G401 (cell line): Measurements from ENCODE around the gene GCG. TPM values are rescaled to one million over a fixed set of nuclear protein-coding genes. Genes with fewer than 3 reads are reported as not detected.

Experiments
- DNase-seq: peaks from one replicate; pipeline ENCODE4 v3.0.0-alpha.2; 2015; ENCODE audit warnings: low spot score
- in situ Hi-C: cut with HindIII; loops from 2 replicates; pipeline ENCODE4 v1.10.0; 2016; ENCODE audit warnings: low sequenced_read_pairs, mixed read lengths
- total RNA-seq: library from RNA; depleted of rRNA; stranded (reverse); fragments of >200 nt; shearing (Covaris generic); gene quantifications from 2 replicates; pipeline ENCODE4 v1.2.3, GENCODE V29; 2014

GCG gene
- total RNA-seq, 1 experiment from 2014 or later: not detected

DNA sequence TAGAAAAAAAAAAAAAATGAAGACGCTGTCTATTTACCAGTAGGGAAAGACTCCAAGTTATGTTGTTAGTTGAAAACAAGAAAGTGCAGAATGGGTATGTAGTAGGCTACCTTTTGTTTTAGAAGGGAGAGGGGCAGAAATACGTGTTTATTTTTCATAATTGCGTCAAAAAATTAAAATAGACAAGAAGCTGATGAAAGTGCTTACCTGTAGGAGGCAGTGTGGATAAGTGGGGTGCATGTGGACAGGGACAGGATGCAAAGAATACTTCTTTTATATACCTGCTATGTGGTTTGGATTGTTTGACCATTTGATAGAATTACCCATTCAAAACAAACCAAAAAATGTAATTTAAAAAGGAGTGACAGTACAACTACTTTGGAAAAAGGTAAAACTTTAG is 3.0 kb upstream of the GCG start:
- in situ Hi-C loops: no loop called here
- no peak for DNase-seq

DNA sequence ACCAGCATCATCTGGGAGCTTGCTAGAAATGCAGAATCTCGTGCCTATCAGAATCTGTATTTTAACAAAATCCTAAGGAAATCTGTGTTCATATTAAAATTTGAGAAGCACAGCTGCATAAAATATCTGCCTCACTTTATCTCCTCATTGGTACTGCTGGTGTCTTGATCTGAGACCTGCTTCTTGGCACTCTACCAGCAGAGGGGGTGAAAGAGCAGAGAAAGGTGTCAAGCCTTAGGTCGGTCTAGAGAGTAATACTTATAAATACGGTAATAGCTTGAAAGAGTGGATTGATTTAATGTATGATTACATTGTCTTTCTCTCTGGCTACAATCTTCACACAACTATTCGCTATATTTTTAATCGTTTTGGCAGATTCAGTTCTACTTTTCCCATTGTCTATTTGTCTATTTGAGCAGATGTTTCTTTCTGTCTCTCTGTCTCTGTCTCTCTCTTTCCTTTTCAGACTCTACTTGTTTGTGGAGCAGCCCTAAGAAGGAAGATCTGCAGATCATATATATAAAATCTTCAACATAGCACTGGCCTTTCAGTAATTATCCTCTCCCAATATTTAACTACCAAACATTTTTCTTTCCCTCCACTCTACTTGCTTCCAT is 1.7 kb upstream of the GCG start:
- no peak for DNase-seq
- in situ Hi-C loops: no loop called here

DNA sequence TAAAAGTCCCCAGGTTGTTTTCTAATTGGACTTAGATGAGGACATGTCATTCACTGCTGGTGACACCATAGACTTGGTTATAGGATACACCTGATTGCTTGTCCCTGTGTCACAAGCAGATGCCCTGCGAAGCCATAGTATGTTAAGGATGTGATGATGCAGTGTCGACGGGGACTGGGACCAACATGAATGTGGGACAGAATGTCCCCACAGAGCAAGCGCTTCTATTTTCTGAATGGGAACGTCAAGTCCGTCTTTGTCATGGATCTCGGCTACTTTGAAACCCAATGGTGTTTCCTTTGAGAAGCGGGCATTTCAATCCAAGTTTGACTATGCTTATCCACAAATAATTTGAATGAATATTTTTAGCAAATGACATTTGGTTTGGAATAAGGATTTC is 2.1 kb downstream of the GCG start:
- no peak for DNase-seq
- in situ Hi-C loops: no loop called here

DNA sequence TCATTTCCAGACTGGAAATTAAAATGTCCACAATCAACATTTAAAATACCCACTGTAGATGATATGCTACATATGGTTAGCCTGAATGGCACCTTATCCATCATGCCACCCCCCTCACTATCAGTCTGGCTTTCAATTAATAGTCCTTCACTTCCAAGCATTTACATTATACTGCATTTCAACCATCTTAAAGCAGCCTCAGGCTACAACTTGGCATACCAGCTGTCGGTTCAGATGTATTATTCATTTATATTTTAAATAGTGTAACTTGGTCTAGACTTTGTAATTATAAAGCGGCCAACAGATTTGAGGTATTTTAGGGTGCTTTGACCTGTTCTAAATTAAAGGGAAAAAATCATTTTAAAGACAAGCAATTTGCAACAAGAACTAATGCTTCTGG is 2.6 kb downstream of the GCG start:
- in situ Hi-C loops: no loop called here
- DNase-seq: no peak

DNA sequence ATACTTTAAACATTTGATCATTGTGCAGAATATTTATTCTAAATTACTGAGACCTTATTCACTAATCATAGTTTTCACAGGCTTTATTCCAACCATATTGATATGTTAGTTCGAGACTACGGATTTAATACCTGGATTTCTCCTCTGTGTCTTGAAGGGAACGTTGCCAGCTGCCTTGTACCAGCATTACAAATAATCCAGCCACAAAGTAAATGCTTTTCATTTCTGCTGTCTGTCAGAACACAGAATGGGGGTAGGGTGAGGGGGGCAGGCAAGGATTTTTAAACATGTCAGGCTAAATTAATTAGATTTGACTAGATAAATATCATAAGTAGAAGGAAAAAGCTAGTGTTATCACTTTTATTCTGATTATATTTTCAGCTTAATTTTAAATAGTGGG is 3.1 kb downstream of the GCG start:
- in situ Hi-C loops: no loop called here

DNA sequence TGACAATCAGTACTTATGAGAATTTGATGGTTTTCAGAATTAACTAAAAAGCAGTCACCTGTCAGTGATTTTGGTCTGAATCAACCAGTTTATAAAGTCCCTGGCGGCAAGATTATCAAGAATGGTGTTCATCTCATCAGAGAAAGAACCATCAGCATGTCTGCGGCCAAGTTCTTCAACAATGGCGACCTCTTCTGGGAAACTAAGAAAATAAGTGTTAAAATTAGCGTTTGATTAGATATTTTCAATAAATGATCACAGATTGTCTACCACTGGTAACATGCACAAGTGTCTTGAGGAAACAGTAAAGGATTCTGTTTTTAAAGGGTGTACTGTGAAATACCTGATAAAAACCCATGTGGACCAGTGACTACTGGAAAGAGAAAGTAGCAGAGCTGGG is 8.1 kb downstream of the GCG start:
- no peak for DNase-seq
- in situ Hi-C loops: no loop called here

More for the DNA sequence above, 3.1 kb downstream of the GCG start:
- no peak for DNase-seq

DNA sequence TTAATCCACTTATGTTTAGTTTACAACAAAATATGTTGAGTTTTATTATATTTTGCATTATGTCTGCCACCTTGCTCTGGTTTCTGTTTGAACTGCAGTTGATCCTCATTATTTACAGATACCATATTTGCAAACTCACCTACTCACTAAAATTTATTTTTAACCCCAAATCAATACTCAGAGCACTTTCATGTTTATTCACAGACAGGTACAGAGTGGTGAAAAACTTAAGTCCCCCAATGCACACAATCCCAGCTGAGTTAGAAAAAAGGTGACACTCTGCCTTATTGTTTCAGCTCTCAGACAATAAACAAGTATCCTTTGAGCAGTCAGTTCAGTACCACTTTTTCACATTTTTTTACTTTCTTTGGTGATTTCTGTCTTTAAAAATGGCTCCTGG is 13.7 kb downstream of the GCG start:
- in situ Hi-C loops: no loop called here
- DNase-seq: no peak

DNA sequence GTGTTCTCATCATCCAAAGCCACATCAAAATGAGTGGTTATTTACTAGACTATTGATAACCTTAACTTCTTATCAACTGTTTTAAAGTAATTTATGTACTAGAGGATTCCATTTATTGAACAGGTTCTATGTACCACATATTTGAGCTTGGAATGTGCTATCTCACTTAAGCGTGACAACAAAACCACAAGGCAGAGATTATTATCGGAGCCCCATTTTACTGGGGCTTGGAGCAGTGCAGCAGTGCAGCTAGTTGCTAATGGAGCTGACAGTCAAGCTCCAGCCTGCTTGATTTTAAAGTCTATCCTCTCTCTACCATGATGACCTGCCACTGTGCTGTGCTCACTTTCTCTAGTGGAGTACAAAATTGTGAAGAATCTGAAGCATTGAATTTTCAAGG is 24.6 kb downstream of the GCG start:
- in situ Hi-C loops: no loop called here
- no peak for DNase-seq

DNA sequence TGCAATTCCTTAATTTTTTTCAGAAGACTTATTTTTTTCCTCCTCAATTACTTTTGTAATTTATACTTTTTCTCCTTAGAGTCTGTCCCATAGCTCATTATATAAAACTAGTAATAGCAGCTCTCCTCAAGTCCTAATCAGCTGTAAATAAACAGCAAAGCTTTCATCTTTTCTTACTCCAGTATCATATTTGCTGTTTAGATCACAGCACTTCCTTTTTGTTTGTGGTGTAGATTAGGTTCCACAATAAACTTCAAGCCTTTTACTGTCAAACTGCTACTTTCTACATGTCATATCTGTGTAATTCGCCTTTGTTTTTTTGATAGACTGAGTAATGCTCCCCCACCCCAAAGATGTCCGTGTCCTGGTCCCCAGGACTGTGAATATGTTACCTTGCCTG is 25.5 kb downstream of the GCG start:
- in situ Hi-C loops: no loop called here
- DNase-seq: no peak

DNA sequence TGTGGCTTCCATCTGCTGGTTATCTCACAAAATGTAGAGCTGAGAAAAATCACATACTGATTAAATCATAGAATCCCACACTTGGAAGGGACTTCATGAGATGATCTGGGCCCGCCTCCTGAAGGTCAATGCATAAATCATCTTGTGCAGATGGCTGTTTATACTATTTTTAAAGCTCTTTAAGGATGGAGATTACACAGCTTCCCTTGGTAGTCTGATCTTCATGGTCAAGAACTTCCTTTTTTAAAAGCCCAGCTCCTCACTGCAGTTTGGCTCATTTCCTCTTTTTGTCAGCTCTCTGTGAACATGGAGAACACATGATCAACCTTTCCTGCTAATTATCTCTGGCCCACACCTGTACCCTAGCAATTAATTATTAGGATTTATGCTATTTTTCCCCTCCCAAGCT is 25.9 kb downstream of the GCG start:
- in situ Hi-C loops: no loop called here

DNA sequence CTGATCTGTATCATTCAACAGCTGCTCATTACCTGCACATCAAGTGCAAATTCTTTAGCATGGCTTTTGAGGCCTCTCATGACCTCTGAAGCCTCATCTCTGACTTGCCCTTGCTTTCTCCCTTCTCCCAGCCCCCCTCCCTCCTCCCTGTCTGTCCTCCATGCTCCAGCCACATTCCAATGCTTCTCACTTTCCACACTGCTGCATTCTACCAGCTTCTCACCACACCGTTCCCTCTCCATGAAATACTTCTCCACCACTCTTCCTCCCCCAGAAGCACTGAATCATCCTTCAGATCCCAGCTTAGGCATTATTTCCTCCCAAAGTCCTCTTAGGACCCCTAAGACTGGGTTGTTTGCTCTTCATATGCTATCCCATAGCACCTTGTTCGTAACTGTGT is 26.9 kb downstream of the GCG start:
- no peak for DNase-seq
- in situ Hi-C loops: no loop called here

More for the DNA sequence above, 25.9 kb downstream of the GCG start:
- DNase-seq: no peak

DNA sequence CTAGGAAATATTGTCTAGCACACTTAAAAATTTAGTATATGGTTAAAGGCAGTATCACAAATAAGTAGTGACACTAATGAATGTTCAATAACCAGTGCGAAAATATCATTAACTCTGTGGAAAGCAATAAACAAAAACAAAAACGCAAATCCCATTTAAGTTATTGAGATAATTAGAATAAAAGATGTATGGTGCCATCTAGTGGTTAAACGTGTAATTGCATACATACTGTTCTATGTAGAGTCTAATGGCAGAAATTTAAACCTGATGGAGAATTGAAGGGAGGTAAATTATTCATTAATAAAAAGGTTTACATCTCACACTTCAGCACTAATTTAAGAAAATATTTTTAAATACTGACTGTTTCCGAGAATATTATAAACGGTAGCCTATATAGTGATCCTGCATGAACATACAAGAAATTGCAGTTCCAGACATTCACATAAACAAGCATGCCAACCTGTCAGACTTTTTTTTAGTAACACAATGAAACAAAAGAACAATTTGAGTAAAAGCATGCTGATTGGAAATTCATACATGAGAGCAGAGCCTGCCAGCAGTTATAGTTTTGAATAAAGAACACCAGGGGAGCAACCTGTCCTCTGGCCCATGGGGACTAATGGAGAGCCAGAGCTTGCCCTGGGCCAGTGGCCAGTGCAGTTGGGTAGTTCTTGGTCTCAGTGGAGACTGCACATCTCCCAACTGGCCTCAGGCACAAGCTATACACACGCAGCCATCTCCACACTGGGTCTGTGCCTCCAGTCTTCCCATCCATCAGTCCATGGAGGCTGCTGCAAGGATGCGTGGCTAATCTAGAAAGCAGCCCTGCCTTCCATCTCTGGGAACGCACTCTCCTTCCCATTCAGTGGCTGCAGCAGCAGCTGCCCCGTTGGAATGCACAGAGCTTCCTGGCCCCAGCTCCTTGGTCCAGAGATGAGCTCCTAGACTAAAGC is 28.0 kb downstream of the GCG start:
- in situ Hi-C loops: no loop called here
- peak; percentile 71 for DNase-seq

DNA sequence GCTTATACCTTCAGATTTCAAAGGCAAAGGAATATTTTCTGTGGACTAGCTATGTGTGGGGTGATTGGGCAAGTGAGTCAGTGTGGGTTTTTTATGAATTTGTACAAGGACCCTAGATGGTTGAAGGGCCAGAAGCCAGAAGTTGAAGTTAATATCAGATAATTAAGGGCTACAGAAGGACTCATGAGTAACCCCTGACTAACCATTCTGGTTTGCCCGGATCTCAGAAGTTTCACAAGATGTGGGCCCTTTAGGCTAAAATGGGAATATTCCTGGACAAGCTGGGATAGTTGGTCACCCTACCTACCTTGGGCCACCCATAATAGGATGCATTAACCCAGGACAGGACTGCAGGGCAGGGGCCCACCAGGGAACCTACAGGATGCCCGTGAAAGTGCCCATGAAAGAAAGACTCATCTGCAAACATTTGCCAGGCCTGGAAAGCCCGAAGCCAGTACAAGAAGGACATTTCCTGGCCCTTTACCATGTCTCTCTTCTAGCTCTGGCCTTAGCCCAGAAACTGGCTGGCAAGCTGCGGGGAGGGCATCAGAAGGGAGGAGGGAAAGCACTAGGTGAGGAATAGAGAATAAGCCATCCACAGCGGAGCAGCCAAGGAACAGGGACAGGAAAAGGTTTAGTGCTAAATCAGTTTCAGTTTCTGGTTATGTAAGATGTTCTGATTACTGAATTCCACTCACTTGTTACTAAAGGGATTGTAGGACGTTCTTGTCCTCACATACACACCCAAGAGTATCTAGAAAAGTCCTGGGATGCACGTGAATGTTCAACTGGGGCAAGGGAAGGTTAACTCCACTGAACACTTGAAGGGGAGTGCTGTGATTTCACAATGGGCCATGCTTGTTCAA is 33.6 kb downstream of the GCG start:
- peak; percentile 91 for DNase-seq
- in situ Hi-C loops: no loop called here

DNA sequence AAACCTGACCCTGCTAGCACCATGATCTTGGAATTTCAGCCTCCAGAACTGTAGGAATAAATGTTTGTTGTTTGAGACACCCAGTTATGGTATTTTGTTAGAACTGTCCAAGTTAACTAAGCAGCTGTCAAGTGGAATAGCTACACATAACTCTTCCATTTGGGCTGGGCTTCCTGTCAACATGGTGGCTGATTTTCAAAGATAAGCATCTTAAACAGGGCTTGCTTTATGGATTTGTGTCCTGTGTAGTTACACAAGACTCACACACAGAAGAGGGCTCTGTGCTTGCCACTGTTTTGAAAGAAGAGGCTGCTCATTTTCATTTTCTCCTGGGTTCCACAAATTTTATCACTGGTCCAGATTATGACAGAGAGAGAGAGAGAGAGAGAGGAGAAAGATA is 35.7 kb downstream of the GCG start:
- DNase-seq: no peak
- in situ Hi-C loops: no loop called here

DNA sequence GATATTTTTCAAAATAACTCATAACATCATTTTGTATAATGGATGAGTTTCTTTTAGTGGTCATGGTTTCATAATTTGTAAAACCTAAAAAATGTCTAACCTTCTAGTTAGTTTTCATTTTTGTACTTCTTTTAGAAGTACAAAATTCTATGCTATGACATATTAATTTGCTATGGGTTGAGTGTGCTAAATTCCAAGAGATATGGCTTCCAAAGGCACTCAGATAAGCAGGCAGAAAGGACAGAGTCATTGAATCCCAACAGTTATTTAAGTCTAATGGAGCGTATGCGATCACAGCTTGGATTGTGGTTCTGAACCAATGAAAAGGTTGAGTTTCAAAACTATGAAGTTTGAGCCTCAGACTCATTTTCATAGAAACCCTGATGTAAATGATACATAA is 37.0 kb downstream of the GCG start:
- no peak for DNase-seq
- in situ Hi-C loops: no loop called here

DNA sequence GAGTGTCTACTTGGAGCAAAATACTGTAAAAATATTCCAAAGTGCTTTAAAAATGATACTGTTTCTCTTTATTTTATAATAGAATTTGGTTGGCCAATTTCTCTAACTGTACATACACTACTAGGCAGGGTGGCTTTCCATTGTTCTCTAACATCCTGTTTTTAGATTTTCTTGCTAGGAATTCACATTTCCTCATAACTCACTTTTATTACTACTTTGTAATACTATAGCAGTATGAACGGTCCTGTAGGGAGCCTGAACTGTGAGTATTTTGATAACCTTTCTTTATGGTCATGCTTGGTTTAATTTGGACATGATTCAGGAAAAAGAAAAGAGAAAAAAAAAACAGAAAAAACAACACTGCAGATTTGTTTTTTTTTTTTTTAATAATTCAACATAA is 37.8 kb downstream of the GCG start:
- DNase-seq: no peak
- in situ Hi-C loops: no loop called here

DNA sequence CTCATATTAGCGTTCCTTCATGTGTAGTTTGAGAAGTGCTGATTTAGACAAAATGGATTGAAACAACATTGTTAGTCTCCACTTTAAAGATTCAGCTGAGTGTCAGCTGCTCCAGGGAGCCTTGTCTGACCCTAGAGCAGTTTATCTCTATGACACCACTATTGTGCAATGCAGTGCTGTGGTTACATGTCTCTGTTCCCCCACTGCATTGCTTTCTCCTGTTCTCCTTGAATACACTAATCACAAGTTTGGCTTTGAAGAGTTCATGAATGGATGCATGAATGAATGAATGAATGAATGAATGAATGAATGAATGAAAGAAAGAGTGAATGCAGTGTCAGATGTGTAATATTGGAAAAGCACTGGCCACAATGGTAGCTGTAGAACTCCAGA is 38.3 kb downstream of the GCG start:
- DNase-seq: no peak
- in situ Hi-C loops: no loop called here

DNA sequence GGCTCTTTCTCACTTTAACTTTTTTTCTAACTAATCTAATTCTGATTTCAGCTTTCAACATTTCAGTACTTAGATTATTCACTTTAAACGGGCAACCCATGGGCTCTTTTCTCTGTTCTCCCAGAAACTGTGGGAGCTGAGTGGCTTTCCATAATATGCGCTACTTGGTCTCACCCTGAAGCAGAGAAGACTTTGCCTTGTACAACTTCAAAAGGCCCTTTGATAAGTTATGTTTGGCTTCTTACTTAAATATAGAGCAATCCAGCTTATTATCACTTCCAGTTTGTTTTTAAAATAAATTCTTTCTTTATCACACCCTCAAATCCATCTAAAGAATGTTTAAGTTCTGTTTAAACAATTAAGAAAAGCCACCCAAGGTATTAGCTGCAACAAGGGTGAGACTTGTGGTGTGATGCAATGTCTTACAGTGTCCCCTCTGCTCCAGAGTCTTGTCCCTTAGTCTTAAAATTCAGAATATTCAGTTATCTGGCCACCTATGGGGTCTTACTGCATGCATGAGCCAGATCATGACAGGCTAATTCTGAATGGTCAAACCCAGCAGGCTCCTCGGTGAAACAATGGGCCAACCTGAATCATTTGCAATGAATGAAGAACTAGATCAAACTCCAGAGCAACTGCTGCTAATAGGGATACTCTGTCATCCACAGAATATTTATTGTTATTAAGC is 38.8 kb downstream of the GCG start:
- in situ Hi-C loops: no loop called here
- no peak for DNase-seq
